ENCODE results near the gene CD93. TPM values are rescaled to one million over a fixed set of nuclear protein-coding genes. Genes with fewer than 3 reads are reported as not detected.

Gene CD93
- total and polyA plus RNA-seq, 12 donors: 12.7 to 85.0 (median 35.2) TPM

GRCh38 chr20:23066772-23067171 lies 19.4 kb downstream of the CD93 start:
- H3K4me3 ChIP-seq: no peak overlapping the region
- ATAC-seq (no peak), DNase-seq (no peak)
- H3K36me3 ChIP-seq: no peaks in the 10 kb centered on the region
- intact Hi-C loops (cut with DNase I): loop anchor here in 1 of 10 donors (10.0 kb wide), 1 partner anchor 268 kb away; no protein-coding TSS in a partner anchor
- H3K4me1 ChIP-seq: peaks cover 8 to 28% (median 24%) of the 10 kb centered on the region in 9 donors
- H3K9me3 ChIP-seq: no peaks in the 10 kb centered on the region
- H3K27ac ChIP-seq: no peak overlapping the region
- H3K27me3 ChIP-seq: no peaks in the 10 kb centered on the region
- TF ChIP-seq CTCF (IDR thresholded peaks at IDR 0.05): no peak
- WGBS, 2 donors: 83 to 91% methylated on average over 3 of the region's 3 CpGs

GRCh38 chr20:23065266-23066201 lies 20.6 kb downstream of the CD93 start:
- DNase-seq (no peak), ATAC-seq (no peak)
- Histone ChIP-seq H3K9me3 (no peaks in the 10 kb centered on the region), H3K27ac (no peak overlapping the region), H3K4me1 (peaks cover 17 to 40% (median 36%) of the 10 kb centered on the region in 9 donors), H3K36me3 (no peaks in the 10 kb centered on the region), H3K27me3 (no peaks in the 10 kb centered on the region), H3K4me3 (no peak overlapping the region)
- WGBS, 2 donors: 88 to 91% methylated on average over 9 of the region's 9 CpGs
- no peak for TF ChIP-seq CTCF (IDR thresholded peaks at IDR 0.05)
- intact Hi-C loops (cut with DNase I): loop anchor here in 1 of 10 donors (10.0 kb wide), 1 partner anchor 269 kb away; no protein-coding TSS in a partner anchor

- Histone ChIP-seq H3K9me3 (no peaks in the 10 kb centered on the region), H3K27me3 (no peaks in the 10 kb centered on the region), H3K27ac (peak overlapping the region in 3 of 10 donors; percentile 43 to 84 (median 80)), H3K4me3 (no peak overlapping the region), H3K36me3 (no peaks in the 10 kb centered on the region), H3K4me1 (peaks cover 22 to 51% (median 47%) of the 10 kb centered on the region in 9 donors)
- ATAC-seq (no peak), DNase-seq (no peak)
- TF ChIP-seq CTCF (IDR thresholded peaks at IDR 0.05): no peak
- 68 to 71% methylated on average over 2 of the region's 2 CpGs for WGBS, 2 donors
- intact Hi-C loops (cut with DNase I): loop anchor here in 2 of 10 donors (5.0 to 10.0 kb wide), 2 partner anchors 69 to 271 kb away; no protein-coding TSS in a partner anchor
These were observed 22.5 kb downstream of the CD93 start for GRCh38 chr20:23063581-23063980.

GRCh38 chr20:23063168-23063567 lies 23.0 kb downstream of the CD93 start:
- H3K27ac ChIP-seq: peak overlapping the region in 2 of 10 donors; percentile 80 to 84
- 81 to 87% methylated on average over 3 of the region's 3 CpGs for WGBS, 2 donors
- intact Hi-C loops (cut with DNase I): loop anchor here in 2 of 10 donors (5.0 to 10.0 kb wide), 2 partner anchors 69 to 272 kb away; no protein-coding TSS in a partner anchor

More at GRCh38 chr20:23063168-23063567, 23.0 kb downstream of the CD93 start:
- no peak for TF ChIP-seq CTCF (IDR thresholded peaks at IDR 0.05)
- Histone ChIP-seq H3K27me3 (no peaks in the 10 kb centered on the region), H3K36me3 (no peaks in the 10 kb centered on the region), H3K4me1 (peaks cover 22 to 51% (median 47%) of the 10 kb centered on the region in 9 donors), H3K4me3 (no peak overlapping the region), H3K9me3 (no peaks in the 10 kb centered on the region)
- DNase-seq (no peak), ATAC-seq (no peak)
